NCI-H2227 treated with DMSO at 0.1 percent for 48 hours (cell line): Measurements from ENCODE around the gene NANS.
"Not testable (repeated sequence)": the region's sequence is repeated elsewhere in the genome, so short reads cannot be mapped to it uniquely, and the experiment has no call there.

Source experiments
- DNase-seq: peaks from one replicate; lab custom pipeline; 2025; lab: John Stamatoyannopoulos, UW

Gene NANS

DNA sequence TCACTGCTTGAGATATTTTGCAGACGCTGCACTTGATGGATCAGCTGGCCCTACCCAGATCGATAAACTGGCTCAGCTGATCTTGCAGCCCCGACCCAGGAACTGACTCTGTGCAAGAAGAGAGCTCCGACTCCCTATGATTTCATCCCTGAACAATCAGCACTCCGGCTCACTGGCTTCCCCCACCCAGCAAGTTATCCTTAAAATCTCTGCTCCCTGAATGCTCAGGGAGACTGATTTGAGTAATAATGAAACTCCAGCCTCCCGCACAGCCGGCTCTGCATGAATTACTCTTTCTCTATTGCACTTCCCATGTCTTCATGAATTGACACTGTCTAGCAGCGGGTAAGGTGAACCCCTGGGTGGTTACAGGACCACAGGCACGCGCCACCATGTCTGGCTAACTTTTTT, 16.9 kb upstream of the NANS start:
- DNase-seq, result no peak

DNA sequence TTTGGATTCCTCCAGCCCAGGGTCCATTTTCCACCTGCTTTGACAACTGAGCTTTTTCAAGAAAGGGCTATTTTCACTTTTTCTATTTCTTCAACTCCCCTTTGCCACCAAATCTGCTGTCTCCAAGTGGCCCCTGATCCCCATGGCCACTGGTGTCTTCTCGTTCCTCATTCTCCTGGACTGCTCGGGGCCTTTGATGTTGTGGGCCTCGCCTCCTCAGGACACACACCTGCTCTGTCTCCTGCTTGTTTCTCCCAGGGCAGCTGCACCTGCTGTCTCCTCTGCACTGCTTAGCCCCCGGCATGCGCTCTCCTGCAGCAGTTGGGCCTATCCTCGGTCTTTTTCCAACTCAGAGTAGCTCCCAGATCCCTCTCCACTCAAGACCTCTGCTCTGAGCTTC, 16.3 kb upstream of the NANS start:
- no peak for DNase-seq

DNA sequence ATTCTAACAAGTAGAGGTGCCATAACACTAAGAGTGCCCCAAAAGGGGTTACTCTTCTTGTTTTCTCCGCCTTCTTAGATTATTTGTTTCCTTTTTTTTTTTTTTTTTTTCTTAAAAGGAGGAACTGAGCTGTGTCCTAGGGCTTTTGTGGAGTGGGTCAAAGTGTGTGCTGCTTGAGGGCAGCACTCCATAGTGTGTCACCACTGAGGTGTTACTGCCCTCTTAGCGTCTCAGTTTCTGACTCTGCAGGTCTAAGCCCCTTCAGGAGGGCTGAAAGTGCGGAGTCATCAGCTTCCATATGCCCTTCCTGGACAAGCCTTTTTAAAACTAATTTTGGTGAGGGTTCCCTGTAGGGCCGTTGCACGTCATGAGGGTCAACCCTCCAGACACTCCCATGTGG, 12.6 kb upstream of the NANS start:
- no peak for DNase-seq

DNA sequence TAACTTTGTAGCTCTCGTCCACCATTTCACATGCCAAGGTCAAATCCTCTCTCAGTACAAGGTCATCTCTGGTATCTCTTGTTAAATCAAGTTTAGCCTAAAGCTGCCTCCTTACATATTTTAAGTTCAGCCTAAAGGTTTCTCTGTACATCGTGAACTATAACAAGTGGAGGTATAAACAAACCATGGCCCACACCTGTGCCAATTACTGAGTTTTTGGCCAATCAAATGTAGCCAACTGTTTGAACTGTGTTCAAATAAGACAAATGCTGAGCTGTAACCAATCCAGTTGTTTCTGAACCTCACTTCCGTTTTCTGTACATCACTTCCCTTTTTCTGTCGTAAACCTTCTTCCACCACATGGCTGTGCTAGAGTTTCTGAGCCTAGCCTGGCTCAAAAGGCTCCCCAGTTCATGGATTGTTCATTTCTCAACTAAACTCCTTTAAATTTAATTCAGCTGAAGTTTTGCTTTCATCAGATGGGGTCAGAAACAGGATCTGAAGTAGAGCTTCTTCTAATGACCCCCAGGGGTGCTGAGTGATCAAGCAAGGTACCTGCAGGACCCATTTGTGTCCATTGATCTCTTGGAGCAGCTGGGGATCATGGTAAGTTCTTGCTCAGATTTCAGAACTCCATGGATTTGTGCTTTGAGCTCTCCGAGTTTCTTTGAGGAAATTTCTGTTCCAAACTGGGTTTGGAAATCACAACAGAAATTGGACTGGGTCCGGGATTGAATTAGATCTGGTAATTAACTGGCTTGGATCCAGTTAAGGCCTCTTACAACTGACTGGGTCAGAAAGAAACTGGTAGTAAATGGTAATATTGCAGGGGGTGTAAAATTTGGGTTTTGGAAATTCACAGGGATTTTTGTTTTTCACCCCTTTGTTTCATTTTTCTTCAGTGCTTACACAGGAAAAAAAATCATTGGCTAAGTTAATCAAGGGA, 11.0 kb upstream of the NANS start:
- DNase-seq, result no peak

DNA sequence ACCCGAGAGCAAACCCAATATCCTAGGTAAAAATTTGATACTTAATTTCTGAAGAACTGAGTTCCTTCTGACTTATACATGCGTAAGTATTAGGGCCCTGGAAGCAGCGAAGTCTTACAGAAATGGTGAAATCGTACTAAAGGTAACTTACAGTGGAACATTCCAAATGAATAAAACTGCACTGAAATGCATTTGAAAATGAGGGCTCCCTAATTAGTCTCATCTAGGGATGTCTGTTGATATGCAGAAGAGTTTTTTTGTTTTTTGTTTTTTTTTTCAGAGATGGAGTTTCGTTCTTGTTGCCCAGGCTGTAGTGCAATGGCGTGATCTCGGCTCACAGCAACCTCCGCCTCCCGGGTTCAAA, 10.4 kb upstream of the NANS start:
- no peak for DNase-seq

DNA sequence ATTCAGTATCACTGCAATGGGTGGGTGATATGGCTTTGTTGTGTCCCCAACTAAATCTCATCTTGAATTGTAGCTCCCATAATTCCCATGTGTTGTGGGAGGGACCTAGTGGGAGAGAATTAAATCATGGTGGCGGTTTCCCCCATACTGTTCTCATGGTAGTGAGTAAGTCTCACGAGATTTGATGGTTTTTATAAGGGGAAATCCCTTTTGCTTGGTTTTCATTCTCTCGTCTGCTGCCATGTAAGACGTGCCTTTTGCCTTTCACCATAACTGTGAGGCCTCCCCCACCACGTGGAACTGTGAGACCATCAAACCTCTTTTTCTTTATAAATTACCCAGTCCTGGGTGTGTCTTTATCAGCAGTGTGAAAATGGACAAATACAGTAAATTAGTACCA, 9.5 kb upstream of the NANS start:
- DNase-seq, result no peak

DNA sequence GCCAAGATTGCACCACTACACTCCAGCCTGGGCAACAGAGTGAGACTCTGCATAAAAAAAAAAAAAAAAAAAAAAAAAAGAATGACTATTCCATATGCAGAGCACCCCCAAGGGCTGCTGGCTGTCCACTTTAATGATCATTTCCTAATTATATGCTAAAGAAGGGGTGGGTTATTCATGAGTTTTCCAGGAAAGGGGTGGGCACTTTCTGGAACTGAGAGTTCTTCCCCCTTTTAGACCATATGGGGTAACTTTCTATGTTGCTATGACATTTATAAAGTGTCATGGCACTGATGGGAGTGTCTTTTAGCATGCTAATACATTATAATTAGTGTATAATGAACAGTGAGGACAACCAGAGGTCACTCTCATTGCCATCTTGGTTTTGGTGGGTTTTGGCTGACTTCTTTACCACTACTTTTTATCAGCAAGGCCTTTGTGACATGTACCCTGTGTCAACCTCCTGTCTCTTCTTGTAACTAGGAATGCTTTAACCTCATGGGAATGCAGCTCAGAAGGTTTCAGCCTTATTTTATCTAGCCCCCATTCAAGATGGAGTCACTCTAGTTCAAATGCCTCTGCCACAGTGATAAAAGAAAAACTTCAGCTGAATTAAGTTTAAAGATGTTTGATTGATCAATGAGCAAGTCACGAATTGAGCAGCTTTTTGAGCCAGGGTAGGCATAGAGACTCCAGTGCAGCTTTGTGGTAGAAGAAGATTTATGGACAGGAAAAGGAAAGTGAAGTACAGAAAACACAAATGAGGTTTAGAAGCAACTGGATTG, 7.1 kb upstream of the NANS start:
- no peak for DNase-seq

DNA sequence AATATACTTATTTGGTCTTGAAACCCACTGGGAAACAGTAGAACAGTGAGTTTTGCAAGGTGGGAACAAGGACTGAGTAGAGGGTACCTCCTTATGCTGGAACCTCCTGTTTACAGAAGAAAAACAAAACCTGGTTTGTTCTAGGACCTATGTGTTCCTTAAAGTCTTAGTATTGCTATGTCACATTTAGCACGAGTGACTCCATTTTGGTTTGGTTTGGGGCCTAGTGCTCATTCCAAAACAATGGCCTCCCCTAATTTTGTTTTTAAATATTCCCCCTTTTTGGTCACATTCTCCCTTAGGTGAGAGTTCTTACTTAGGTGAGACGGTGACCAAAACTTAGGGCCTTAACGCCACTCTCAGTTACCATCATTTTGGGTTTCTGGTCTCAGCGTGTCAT, 6.2 kb upstream of the NANS start:
- DNase-seq, result no peak

DNA sequence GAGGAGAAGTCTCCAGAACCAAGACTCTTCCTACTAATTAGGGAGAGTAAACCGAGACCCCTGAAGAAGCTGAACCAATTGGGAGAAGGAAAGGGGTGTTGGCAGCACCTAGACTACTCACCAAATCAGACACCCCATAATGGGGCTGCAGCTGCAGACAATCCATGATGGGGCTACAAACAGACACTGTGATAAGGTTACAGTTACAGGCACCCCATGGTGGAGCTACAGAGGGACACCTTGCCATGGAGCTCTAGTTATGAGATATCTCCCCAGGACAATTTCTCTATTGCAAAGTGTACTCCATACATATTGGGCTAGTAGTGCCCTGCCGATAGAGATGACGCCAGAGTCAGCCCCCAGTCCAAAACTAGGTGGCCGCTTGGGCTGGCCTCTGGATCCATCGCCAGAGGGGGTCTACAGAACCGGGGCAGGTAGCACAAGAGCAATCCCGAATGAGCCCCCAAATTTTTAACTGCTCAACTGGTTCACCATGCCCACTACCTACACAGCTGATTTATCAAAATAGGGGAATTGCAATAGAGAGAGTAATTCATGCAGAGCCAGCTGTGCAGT, 2.1 kb upstream of the NANS start:
- DNase-seq, result no peak

DNA sequence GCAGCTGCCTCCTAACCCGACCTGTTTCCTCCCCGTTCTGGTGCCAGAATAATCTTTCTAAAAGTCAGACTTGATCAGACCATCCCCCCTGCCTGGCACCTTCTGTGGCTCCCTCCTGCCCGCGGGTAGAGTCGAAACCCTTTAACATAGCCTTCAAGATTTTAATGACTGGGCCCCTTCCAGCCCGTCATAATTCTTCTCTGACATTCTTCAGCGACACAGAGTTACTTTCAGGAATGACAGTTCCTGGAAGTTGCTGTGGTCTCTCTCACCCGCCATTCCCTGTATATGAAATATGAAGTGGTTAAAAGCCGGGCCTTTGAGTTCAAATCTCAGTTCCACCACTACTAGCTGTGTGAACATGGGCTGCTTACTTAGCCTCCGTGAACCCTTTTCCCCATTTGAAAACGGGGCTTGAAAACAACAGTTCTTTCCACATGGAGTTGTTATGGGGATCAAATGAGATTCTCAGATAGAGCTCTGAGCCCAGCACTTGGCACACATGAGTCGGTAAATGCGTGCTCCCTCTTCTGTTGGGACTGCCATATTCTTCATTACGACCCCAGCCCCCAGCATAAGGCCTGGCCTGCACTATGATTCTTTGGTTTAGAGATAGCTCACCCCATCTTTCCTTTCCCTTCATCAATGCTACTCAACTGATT, 737 bp downstream of the NANS start:
- peak; percentile 4 for DNase-seq

DNA sequence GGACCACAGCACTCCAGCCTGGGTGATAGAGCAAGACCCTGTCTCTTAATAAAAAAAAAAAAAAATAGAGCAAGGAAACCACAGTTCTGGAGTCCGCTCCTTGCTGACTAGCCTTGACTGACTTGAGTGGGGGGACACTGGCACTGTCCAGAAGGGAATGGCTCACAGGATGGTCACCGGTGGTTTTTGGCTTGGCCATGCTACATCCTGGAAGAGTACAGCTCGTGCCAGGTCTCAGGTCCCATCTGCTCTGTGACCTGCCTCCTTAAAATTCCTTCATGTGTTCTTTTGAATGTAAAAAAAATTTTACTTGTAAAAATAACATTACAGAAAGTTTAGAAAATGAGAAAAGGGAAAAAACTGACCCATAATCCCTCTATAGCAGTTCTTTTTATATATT, 5.6 kb downstream of the NANS start:
- no peak for DNase-seq

DNA sequence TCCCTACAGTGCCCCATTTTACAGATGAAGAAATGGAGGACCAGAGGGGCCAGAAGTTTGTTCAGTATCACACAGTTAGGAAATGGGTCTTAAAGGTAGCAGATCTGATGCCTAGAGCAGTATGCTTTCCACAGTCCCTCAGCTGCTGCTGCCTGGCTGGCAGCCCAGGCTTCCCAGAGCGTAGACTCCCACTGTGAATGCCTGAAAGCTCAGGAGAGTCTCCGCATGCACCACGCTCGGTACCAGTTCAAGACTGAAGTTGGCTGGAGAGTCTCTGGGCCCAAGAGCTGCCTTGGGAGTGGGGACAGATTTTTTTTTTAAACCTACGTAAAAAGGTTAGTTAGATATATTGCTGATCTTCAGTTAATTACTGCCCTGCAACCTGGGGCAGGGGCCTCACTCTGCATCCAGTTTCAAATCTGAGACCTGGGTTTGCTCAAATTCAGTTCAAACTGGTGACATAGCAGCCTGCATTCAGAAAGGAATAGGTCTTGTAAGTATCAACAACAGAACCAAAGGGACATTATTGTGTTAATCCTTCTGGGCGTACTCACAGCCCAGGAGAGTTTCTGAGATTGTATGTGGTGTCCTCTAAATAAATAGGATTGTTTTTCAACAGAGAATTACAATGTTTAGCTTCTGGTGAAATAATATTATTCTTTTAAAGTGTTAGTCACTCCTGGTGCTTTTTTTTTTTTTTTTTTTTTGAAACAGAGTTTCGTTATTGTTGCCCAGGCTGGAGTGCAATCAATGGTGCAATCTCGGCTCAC, 8.3 kb downstream of the NANS start:
- no peak for DNase-seq

DNA sequence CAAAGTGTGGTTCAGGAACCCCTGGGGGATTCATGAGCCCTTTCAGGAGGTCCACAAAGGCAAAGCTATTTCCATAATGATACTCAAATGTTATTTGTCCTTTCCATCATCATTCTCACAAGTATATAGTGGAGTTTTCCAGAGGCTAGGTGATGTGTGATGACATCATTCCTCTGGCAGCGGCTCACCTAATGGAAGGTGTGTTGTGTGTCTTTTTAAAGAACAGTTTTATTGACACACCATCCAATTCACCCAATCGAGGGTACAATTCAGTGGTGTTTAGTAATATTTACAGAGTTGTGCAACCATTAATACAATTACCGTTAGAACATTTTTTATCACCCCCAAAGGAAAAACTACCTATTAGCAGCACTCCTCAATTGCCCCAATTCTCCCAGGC, 9.7 kb downstream of the NANS start:
- DNase-seq, result no peak

DNA sequence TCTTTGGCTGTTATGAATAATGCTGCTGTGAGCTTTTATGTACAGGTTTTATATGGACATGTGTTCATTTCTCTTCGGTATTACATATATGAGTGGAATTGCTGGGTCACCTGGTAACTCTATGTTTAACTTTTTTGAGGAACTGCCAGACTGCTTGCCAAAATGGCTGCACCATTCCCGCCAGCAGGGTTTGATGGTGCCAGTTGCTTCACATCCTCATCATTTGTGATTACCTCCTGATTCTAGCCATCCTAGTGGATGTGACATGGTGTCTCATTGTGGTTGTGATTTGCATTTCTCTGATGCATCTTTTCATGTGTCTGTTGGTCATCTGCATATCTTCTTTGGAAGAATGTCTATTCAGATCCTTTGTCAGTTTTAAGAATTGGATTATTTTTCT, 10.7 kb downstream of the NANS start:
- no peak for DNase-seq

DNA sequence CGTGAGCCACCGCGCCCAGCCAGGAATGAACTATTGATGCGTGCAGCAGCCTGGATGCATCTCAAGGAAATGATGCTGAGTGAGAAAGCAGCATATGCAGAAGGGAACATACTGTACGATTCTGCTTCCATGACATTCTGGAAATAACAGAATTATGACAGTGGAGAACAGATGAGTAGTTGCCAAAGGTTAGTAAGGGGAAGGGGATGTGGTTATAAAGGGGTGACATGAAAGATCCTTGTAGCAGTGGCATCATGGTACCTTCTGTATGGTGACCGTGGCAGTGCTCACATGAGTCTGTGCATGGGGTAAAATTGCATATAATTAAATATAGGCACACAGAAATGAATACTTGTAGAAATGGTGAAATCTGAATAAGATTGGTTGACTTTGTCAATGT, 13.0 kb downstream of the NANS start:
- no peak for DNase-seq

DNA sequence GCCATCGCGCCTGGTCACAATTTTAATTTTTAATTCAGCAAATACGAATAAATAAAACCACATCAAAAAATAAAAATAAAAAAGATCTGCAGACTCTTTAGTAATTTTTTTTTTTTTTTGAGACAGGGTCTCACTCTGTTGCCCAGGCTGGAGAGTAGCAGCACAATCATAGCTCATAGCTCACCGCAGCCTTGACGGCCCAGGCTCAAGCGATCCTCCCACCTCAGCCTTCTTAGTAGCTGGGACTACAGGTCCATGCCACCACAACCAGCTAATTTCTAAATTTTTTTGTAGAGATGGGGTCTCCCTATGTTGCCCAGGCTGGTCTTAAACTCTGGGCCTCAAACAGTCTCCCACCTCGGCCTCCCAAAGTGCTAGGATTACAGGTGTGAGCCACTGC, 14.2 kb downstream of the NANS start:
- no peak for DNase-seq

DNA sequence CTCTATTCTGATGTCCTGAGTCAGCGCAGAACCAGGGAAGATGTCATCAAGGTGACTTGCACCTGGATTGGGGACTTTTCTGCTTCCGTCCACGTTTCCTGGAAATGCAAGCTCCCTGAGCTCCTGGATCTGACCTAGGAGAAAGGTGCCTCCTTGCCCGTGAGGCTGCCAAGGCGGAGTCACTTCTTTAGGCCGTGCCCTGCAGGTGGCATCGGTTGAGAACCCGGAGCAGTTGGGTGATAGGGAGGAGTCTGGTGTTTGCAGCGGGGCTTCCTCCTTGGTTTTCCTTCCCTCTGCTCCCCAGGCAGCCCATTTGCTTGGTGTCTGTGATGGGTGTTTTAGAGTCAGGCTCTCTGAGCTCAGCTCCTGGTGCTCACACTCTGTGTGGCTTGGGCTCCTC, 15.2 kb downstream of the NANS start:
- DNase-seq, result no peak

DNA sequence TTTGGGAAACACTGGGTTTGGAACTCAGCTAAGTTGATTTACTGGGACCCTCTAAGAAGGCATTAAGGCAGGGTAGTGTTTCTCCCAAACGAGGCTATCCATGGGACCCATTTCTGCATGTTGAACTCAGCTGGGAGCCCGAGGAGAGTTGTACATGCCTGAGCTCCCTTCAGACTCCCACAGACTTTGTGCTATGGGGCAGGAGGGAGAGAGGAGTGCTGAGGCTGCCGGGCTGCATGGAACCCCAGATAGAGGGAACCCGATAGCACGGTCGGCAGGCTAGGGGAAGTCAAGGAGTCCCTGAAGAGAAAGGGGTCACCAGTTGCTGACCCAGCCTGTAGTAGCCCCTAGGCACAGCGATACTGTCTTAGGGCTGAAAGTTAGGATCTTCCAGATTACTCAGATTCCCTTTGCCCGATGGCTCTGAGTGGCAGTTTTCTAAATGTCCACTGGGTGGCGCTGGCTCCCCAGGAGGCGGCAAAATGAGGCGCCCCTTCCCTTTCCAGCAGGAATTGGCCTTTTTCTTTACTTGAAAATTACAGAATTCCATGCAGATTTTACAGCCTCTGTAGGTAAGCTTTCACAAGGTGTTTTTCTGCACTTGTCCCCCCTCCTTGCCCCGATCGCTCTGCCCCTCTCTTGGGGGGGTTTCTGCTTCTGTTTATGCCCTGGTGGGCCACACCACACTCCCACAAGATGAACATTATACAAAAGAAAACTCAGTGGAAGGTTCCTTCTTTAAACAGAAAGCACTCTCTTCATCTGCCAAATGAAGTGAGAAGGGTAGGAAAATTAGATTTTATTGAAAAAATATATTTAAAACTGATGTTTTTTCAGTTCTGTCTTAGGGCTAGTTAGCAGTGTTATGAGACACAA, 17.8 kb downstream of the NANS start:
- peak; percentile 49 for DNase-seq

DNA sequence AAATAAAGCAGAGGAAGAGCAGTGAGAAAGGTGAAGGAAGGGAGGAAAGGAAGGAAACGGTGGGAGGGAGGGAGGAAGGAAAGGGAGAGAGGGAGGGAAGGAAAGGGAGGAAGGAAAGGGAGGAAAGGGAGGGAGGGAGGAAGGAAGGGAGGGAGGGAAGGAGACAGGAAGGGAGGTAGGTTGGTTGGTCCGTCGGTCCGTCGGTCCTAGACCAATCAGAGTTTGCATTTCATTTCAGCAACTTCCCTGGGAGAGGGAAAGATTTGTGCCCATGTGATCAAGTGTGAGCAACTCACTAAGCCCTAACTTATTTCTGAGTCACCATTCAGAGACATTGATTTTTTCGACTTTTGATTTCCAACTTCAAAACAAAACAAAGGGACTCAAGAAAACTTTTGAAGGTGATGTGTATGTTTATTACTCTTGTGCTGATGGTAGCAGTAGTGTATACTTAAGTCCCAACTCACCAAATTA, 18.8 kb downstream of the NANS start:
- DNase-seq, result no peak

DNA sequence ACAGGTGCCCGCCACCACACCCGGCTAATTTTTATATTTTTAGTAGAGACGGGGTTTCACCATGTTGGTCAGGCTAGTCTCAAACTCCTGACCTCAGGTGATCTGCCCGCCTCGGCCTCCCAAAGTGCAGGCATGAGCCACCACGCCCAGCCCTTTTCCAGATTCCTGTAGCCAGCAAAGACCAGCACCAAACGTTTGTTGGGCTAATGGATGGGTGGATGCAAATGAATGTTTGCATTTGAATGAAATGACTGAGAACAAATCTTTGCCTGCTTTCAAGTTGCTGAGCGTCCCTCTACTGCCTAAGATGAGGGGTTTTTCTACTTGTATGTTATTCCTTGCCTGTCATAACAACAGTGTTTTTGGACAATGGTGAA, 20.0 kb downstream of the NANS start:
- not testable (repeated sequence) for DNase-seq

DNA sequence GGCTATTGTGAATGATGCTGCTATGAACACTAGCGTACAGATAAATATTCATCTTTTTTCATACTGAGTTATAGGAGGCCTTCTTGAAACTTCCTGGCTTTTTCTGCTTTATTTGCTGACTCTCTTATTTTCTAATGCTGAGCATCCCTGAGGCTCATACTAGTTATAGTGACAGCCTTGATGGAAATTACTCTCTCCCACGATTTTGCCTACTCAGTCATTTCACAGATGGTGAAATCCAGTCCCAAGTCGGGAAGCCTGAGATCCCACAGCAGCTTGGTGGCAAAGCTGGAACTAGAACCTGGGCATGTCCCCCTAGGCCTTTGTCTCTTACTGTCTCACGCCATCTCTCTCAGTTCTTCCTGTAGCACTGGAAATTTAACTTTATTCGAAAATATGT, 22.4 kb downstream of the NANS start:
- DNase-seq, result no peak
